ENCODE data around the gene EPHA3.
A peak's percentile ranks its signal among the peaks of the same experiment; 100 is the strongest.

Gene EPHA3

GRCh38 chr3:89367166-89367565 lies 259.7 kb downstream of the EPHA3 start:
- DNase-seq: no peak

GRCh38 chr3:89368846-89369245 lies 261.4 kb downstream of the EPHA3 start:
- peak; percentile 28 for DNase-seq

- DNase-seq: peak; percentile 81
Observed at GRCh38 chr3:89372456-89372855, 265.0 kb downstream of the EPHA3 start.

GRCh38 chr3:89373434-89373833 lies 266.0 kb downstream of the EPHA3 start:
- peak; percentile 43 for DNase-seq

- DNase-seq: peak; percentile 25
Observed at GRCh38 chr3:89375451-89375850, 268.0 kb downstream of the EPHA3 start.

GRCh38 chr3:89380016-89380415 lies 272.6 kb downstream of the EPHA3 start:
- peak; percentile 76 for DNase-seq

- no peak for DNase-seq
Observed at GRCh38 chr3:89392991-89393390, 285.6 kb downstream of the EPHA3 start.

GRCh38 chr3:89395456-89395855 lies 288.0 kb downstream of the EPHA3 start:
- DNase-seq: no peak

- no peak for DNase-seq
Observed at GRCh38 chr3:89395996-89396395, 288.6 kb downstream of the EPHA3 start.

GRCh38 chr3:89402051-89402450 lies 294.6 kb downstream of the EPHA3 start:
- DNase-seq: peak; percentile 61

- no peak for DNase-seq
Observed at GRCh38 chr3:89405176-89405575, 297.8 kb downstream of the EPHA3 start.

- no peak for DNase-seq
Observed at GRCh38 chr3:89405593-89405992, 298.2 kb downstream of the EPHA3 start.

GRCh38 chr3:89411201-89411600 lies 303.8 kb downstream of the EPHA3 start:
- DNase-seq: no peak

GRCh38 chr3:89414270-89414669 lies 306.8 kb downstream of the EPHA3 start:
- DNase-seq: no peak

GRCh38 chr3:89419647-89420241 lies 312.3 kb downstream of the EPHA3 start:
- peak; percentile 58 for DNase-seq

GRCh38 chr3:89426060-89426459 lies 318.6 kb downstream of the EPHA3 start:
- no peak for DNase-seq

- peak; percentile 20 for DNase-seq
Observed at GRCh38 chr3:89434621-89435380, 327.4 kb downstream of the EPHA3 start.

GRCh38 chr3:89436846-89437245 lies 329.4 kb downstream of the EPHA3 start:
- DNase-seq: no peak

GRCh38 chr3:89440386-89440785 lies 333.0 kb downstream of the EPHA3 start:
- DNase-seq: no peak

- no peak for DNase-seq
Observed at GRCh38 chr3:89441141-89441540, 333.7 kb downstream of the EPHA3 start.

- no peak for DNase-seq
Observed at GRCh38 chr3:89446593-89446992, 339.2 kb downstream of the EPHA3 start.

- DNase-seq: no peak
Observed at GRCh38 chr3:89447243-89447642, 339.8 kb downstream of the EPHA3 start.

- no peak for DNase-seq
Observed at GRCh38 chr3:89449086-89449485, 341.7 kb downstream of the EPHA3 start.

GRCh38 chr3:89452066-89452465 lies 344.6 kb downstream of the EPHA3 start:
- no peak for DNase-seq

- no peak for DNase-seq
Observed at GRCh38 chr3:89455240-89455639, 347.8 kb downstream of the EPHA3 start.
